ENCODE data around the gene CFDP1.
A peak's percentile ranks its signal among the peaks of the same experiment; 100 is the strongest.

Gene CFDP1

DNA sequence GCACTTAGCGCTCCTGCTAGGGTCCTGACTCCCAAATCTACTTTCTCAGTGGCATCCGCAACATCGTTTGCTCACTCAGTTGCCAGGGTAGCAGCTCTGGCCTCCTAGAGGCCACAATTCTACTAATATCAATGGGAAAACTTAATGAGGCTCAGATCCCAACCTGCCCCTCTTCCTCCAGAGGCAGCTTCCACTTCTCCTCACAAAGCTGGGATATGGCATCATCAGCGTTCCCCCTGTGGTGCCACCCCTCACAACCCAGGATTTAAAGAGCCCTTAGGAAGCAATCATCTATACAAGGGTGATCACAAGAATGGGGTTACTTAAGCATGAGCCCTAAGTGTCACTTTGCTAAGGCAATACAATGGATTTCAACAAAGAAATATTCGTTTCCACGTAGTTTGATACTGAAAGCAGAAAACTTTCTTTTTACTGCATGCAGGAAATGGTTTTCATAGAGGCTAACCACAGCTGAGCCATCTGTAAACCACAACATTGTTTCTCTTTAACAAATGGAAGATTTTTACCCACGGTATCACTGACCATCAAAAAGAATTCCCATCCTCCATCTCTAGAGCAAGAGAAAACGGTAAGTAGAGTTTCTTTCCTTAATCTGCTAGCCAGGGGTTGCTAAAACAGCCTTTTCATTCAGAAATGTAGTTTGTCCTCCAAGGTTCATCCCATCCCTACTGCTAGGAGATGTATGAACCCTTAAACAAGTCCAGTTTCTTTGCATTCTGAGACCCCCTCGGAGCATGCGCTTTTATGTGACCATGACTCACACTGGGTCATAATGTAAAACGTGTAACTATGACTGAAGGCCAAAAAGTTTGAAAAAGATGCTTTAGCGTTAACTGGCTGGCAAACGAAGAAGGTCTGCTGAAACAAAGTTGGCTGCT, 113.5 kb downstream of the CFDP1 start:
- Histone ChIP-seq H4K91ac (ENCODE audit: low read depth, low read length, poor library complexity) (no peak overlapping the region), H3K27me3 (ENCODE audit: control insufficient read depth in 3 of 3, insufficient read depth in 3 of 3, low read depth in 1 of 3, low read length in 3 of 3) (no peaks in the 10 kb centered on the region), H3K23ac (ENCODE audit: low read depth, low read length, poor library complexity) (no peak overlapping the region), H3K79me1 (ENCODE audit: low read depth, low read length) (no peaks in the 10 kb centered on the region), H3K18ac (ENCODE audit: low read length) (no peak overlapping the region), H3K14ac (ENCODE audit: low read length) (no peak overlapping the region), H3K9me3 (replicated peaks in 1 of 2; ENCODE audit: control insufficient read depth in 2 of 2, insufficient read depth in 1 of 2, low read depth in 1 of 2, low read length in 2 of 2) (no peaks in the 10 kb centered on the region), H4K8ac (ENCODE audit: low read depth, low read length) (no peak overlapping the region), H3K4me2 (ENCODE audit: insufficient read depth, low read length, poor library complexity, severe bottlenecking) (no peak overlapping the region), H3K27ac (replicated peaks; ENCODE audit: low read length) (peak overlapping the region; percentile 23), H3K4me3 (ENCODE audit: low read length in 2 of 2) (peak overlapping the region in 1 of 2 donors; percentile 17), H2BK120ac (ENCODE audit: low read depth, low read length) (no peak overlapping the region), H2AFZ (ENCODE audit: low read length) (peak overlapping the region; percentile 21), H2BK15ac (ENCODE audit: low read length) (no peak overlapping the region), H3K36me3 (replicated peaks in 1 of 2; ENCODE audit: control insufficient read depth in 2 of 2, insufficient read depth in 2 of 2, low read length in 2 of 2) (peaks cover 0 to 5% of the 10 kb centered on the region in 2 donors), H3K9ac (ENCODE audit: low read depth, low read length, poor library complexity) (no peak overlapping the region), H3K4ac (ENCODE audit: low read length) (no peak overlapping the region), H2AK5ac (ENCODE audit: low read depth, low read length) (no peak overlapping the region), H2BK12ac (ENCODE audit: low read length) (no peak overlapping the region), H3K4me1 (ENCODE audit: control insufficient read depth in 2 of 2, insufficient read depth in 1 of 2, low read depth in 1 of 2, low read length in 2 of 2) (peaks cover 13 to 48% of the 10 kb centered on the region in 2 donors), H2BK5ac (ENCODE audit: low read length) (no peak overlapping the region)
- no CpG with 5 or more reads among the region's 13 CpGs for WGBS, 2 donors (ENCODE audit: extremely low coverage in 2 of 2, insufficient read length in 2 of 2, insufficient replicate concordance in 1 of 2)
- no peak for DNase-seq (ENCODE audit: low spot score)

DNA sequence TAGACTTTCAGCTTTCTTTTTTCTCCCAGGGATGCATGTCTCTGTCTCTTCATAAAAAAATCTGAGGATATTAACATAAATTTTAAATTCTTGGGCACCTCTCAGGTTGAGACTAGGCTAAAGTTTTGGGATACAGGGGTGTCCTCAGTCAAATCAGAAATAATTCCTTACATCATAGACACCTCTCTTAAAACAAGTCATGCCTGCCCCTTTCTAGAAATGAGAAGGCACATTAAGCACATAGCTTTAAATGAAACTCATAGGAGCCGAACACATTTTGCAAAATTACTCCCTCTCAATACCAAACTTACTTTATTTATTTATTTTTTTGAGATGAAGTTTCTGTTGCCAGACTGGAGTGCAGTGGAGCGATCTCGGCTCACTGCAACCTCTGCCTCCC, 114.6 kb downstream of the CFDP1 start:
- Histone ChIP-seq H2AK5ac (ENCODE audit: low read depth, low read length) (no peak overlapping the region), H4K8ac (ENCODE audit: low read depth, low read length) (no peak overlapping the region), H3K9me3 (replicated peaks in 1 of 2; ENCODE audit: control insufficient read depth in 2 of 2, insufficient read depth in 1 of 2, low read depth in 1 of 2, low read length in 2 of 2) (no peaks in the 10 kb centered on the region), H2BK12ac (ENCODE audit: low read length) (no peak overlapping the region), H2AFZ (ENCODE audit: low read length) (no peak overlapping the region), H3K4me1 (ENCODE audit: control insufficient read depth in 2 of 2, insufficient read depth in 1 of 2, low read depth in 1 of 2, low read length in 2 of 2) (peaks cover 11 to 42% of the 10 kb centered on the region in 2 donors), H3K9ac (ENCODE audit: low read depth, low read length, poor library complexity) (no peak overlapping the region), H2BK120ac (ENCODE audit: low read depth, low read length) (no peak overlapping the region), H3K18ac (ENCODE audit: low read length) (no peak overlapping the region), H3K4me3 (ENCODE audit: low read length in 2 of 2) (no peak overlapping the region), H3K14ac (ENCODE audit: low read length) (no peak overlapping the region), H3K27me3 (ENCODE audit: control insufficient read depth in 3 of 3, insufficient read depth in 3 of 3, low read depth in 1 of 3, low read length in 3 of 3) (no peaks in the 10 kb centered on the region), H3K27ac (replicated peaks; ENCODE audit: low read length) (no peak overlapping the region), H3K4me2 (ENCODE audit: insufficient read depth, low read length, poor library complexity, severe bottlenecking) (no peak overlapping the region), H3K4ac (ENCODE audit: low read length) (no peak overlapping the region), H2BK15ac (ENCODE audit: low read length) (no peak overlapping the region), H3K23ac (ENCODE audit: low read depth, low read length, poor library complexity) (no peak overlapping the region), H3K79me1 (ENCODE audit: low read depth, low read length) (no peaks in the 10 kb centered on the region), H2BK5ac (ENCODE audit: low read length) (no peak overlapping the region), H4K91ac (ENCODE audit: low read depth, low read length, poor library complexity) (no peak overlapping the region), H3K36me3 (replicated peaks in 1 of 2; ENCODE audit: control insufficient read depth in 2 of 2, insufficient read depth in 2 of 2, low read length in 2 of 2) (peaks cover 0 to 10% of the 10 kb centered on the region in 2 donors)
- WGBS, 2 donors (ENCODE audit: extremely low coverage in 2 of 2, insufficient read length in 2 of 2, insufficient replicate concordance in 1 of 2) = no CpG with 5 or more reads among the region's 3 CpGs
- DNase-seq (ENCODE audit: low spot score) = no peak

DNA sequence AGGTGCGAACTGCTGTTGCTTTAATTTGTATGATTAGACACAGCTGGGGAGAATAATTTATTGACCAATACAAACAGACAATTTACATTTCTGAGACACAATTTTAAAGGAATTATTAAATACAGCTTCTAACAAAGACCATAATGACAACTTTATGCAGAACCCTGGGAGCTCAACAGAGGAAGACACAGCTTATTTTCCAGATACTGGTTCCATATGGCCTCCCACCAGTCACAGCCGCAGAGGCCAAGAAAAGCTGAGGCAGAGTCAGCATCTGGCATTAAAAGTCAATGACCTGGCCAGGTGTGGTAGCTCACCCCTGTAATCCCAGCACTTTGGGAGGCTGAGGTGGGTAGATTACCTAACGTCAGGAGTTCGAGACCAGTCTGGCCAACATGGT, 115.8 kb downstream of the CFDP1 start:
- Histone ChIP-seq H3K9me3 (replicated peaks in 1 of 2; ENCODE audit: control insufficient read depth in 2 of 2, insufficient read depth in 1 of 2, low read depth in 1 of 2, low read length in 2 of 2) (no peaks in the 10 kb centered on the region), H3K18ac (ENCODE audit: low read length) (no peak overlapping the region), H3K27ac (replicated peaks; ENCODE audit: low read length) (no peak overlapping the region), H3K79me1 (ENCODE audit: low read depth, low read length) (no peaks in the 10 kb centered on the region), H2BK5ac (ENCODE audit: low read length) (no peak overlapping the region), H3K36me3 (replicated peaks in 1 of 2; ENCODE audit: control insufficient read depth in 2 of 2, insufficient read depth in 2 of 2, low read length in 2 of 2) (peaks cover 0 to 17% of the 10 kb centered on the region in 2 donors), H3K4ac (ENCODE audit: low read length) (no peak overlapping the region), H2BK12ac (ENCODE audit: low read length) (no peak overlapping the region), H3K4me3 (ENCODE audit: low read length in 2 of 2) (no peak overlapping the region), H3K9ac (ENCODE audit: low read depth, low read length, poor library complexity) (no peak overlapping the region), H3K14ac (ENCODE audit: low read length) (no peak overlapping the region), H3K23ac (ENCODE audit: low read depth, low read length, poor library complexity) (no peak overlapping the region), H2AK5ac (ENCODE audit: low read depth, low read length) (no peak overlapping the region), H3K4me1 (ENCODE audit: control insufficient read depth in 2 of 2, insufficient read depth in 1 of 2, low read depth in 1 of 2, low read length in 2 of 2) (peaks cover 14 to 41% of the 10 kb centered on the region in 2 donors), H4K8ac (ENCODE audit: low read depth, low read length) (no peak overlapping the region), H4K91ac (ENCODE audit: low read depth, low read length, poor library complexity) (no peak overlapping the region), H2BK120ac (ENCODE audit: low read depth, low read length) (no peak overlapping the region), H3K27me3 (ENCODE audit: control insufficient read depth in 3 of 3, insufficient read depth in 3 of 3, low read depth in 1 of 3, low read length in 3 of 3) (no peaks in the 10 kb centered on the region), H2AFZ (ENCODE audit: low read length) (no peak overlapping the region), H3K4me2 (ENCODE audit: insufficient read depth, low read length, poor library complexity, severe bottlenecking) (no peak overlapping the region), H2BK15ac (ENCODE audit: low read length) (no peak overlapping the region)
- no peak for DNase-seq (ENCODE audit: low spot score)
- WGBS, 2 donors (ENCODE audit: extremely low coverage in 2 of 2, insufficient read length in 2 of 2, insufficient replicate concordance in 1 of 2) = no CpG with 5 or more reads among the region's 4 CpGs

DNA sequence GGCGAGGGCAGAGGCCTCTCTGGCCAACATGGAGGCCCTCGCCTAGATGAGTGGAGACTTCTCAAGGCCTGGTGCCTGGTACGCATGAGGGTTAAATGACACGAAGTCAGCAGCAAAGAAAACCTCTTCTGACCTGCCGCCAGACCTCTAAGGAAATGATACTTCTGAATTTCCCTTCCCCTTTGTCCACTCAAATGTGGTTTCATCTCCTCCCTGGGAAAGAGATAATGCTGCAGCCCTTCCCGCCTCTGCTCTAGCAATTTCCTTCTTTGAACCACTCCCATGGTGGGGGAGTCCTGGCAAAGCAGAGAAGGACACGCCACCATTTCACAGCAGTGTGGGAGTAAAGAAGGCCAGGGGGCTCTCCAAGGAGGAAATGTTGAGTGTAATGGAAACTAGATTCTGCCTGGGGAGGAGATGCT, 116.2 kb downstream of the CFDP1 start:
- Histone ChIP-seq H4K8ac (ENCODE audit: low read depth, low read length) (no peak overlapping the region), H3K4me1 (ENCODE audit: control insufficient read depth in 2 of 2, insufficient read depth in 1 of 2, low read depth in 1 of 2, low read length in 2 of 2) (peaks cover 15 to 45% of the 10 kb centered on the region in 2 donors), H2AK5ac (ENCODE audit: low read depth, low read length) (no peak overlapping the region), H3K27me3 (ENCODE audit: control insufficient read depth in 3 of 3, insufficient read depth in 3 of 3, low read depth in 1 of 3, low read length in 3 of 3) (no peaks in the 10 kb centered on the region), H2AFZ (ENCODE audit: low read length) (no peak overlapping the region), H2BK120ac (ENCODE audit: low read depth, low read length) (no peak overlapping the region), H3K9me3 (replicated peaks in 1 of 2; ENCODE audit: control insufficient read depth in 2 of 2, insufficient read depth in 1 of 2, low read depth in 1 of 2, low read length in 2 of 2) (no peaks in the 10 kb centered on the region), H2BK15ac (ENCODE audit: low read length) (no peak overlapping the region), H3K27ac (replicated peaks; ENCODE audit: low read length) (no peak overlapping the region), H3K79me1 (ENCODE audit: low read depth, low read length) (no peaks in the 10 kb centered on the region), H3K14ac (ENCODE audit: low read length) (no peak overlapping the region), H3K36me3 (replicated peaks in 1 of 2; ENCODE audit: control insufficient read depth in 2 of 2, insufficient read depth in 2 of 2, low read length in 2 of 2) (peaks cover 0 to 17% of the 10 kb centered on the region in 2 donors), H3K4ac (ENCODE audit: low read length) (no peak overlapping the region), H3K23ac (ENCODE audit: low read depth, low read length, poor library complexity) (no peak overlapping the region), H3K18ac (ENCODE audit: low read length) (no peak overlapping the region), H2BK5ac (ENCODE audit: low read length) (no peak overlapping the region), H3K4me2 (ENCODE audit: insufficient read depth, low read length, poor library complexity, severe bottlenecking) (no peak overlapping the region), H4K91ac (ENCODE audit: low read depth, low read length, poor library complexity) (no peak overlapping the region), H3K9ac (ENCODE audit: low read depth, low read length, poor library complexity) (no peak overlapping the region), H3K4me3 (ENCODE audit: low read length in 2 of 2) (no peak overlapping the region), H2BK12ac (ENCODE audit: low read length) (no peak overlapping the region)
- no CpG with 5 or more reads among the region's 7 CpGs for WGBS, 2 donors (ENCODE audit: extremely low coverage in 2 of 2, insufficient read length in 2 of 2, insufficient replicate concordance in 1 of 2)
- DNase-seq (ENCODE audit: low spot score) = no peak

Measured in neuronal stem cell (in vitro differentiated cells).